ENCODE measurements around the gene PKDCC. TPM values are rescaled to one million over a fixed set of nuclear protein-coding genes. Genes with fewer than 3 reads are reported as not detected.
"Not testable (repeated sequence)": the region's sequence is repeated elsewhere in the genome, so short reads cannot be mapped to it uniquely, and the experiment has no call there.

The PKDCC gene
- polyA plus RNA-seq, 1 donor: 363 TPM

- no peak for DNase-seq
These were observed 14.0 kb downstream of the PKDCC start for GRCh38 chr2:42061839-42062238.

GRCh38 chr2:42063431-42064171 lies 15.8 kb downstream of the PKDCC start:
- no peak for DNase-seq

GRCh38 chr2:42064417-42064942 lies 16.7 kb downstream of the PKDCC start:
- no peak for DNase-seq

- DNase-seq: not testable (repeated sequence)
These were observed 17.9 kb downstream of the PKDCC start for GRCh38 chr2:42065753-42066152.

- DNase-seq: not testable (repeated sequence)
These were observed 19.2 kb downstream of the PKDCC start for GRCh38 chr2:42067001-42067400.

GRCh38 chr2:42067521-42067920 lies 19.7 kb downstream of the PKDCC start:
- DNase-seq: no peak

- DNase-seq: no peak
These were observed 20.9 kb downstream of the PKDCC start for GRCh38 chr2:42068571-42069178.

- DNase-seq: no peak
These were observed 21.7 kb downstream of the PKDCC start for GRCh38 chr2:42069568-42069967.

GRCh38 chr2:42071791-42072190 lies 24.0 kb downstream of the PKDCC start:
- no peak for DNase-seq

GRCh38 chr2:42072349-42073118 lies 24.7 kb downstream of the PKDCC start:
- DNase-seq: no peak

GRCh38 chr2:42073739-42074503 lies 26.1 kb downstream of the PKDCC start:
- no peak for DNase-seq

GRCh38 chr2:42074661-42075060 lies 26.8 kb downstream of the PKDCC start:
- DNase-seq: no peak

GRCh38 chr2:42076357-42077225 lies 28.8 kb downstream of the PKDCC start:
- no peak for DNase-seq

GRCh38 chr2:42077343-42077742 lies 29.5 kb downstream of the PKDCC start:
- DNase-seq: no peak

- DNase-seq: no peak
These were observed 32.0 kb downstream of the PKDCC start for GRCh38 chr2:42079737-42080287.

GRCh38 chr2:42081151-42081550 lies 33.3 kb downstream of the PKDCC start:
- not testable (repeated sequence) for DNase-seq

- no peak for DNase-seq
These were observed 34.2 kb downstream of the PKDCC start for GRCh38 chr2:42082016-42082415.

GRCh38 chr2:42084231-42084671 lies 36.4 kb downstream of the PKDCC start:
- DNase-seq: no peak

GRCh38 chr2:42085070-42085469 lies 37.2 kb downstream of the PKDCC start:
- not testable (repeated sequence) for DNase-seq

- DNase-seq: no peak
These were observed 38.1 kb downstream of the PKDCC start for GRCh38 chr2:42085706-42086487.

Data from left kidney (tissue), 2 donors.